ENCODE measurements around the gene IL20RA.
"Not testable (repeated sequence)": the region's sequence is repeated elsewhere in the genome, so short reads cannot be mapped to it uniquely, and the experiment has no call there.

IL20RA gene

GRCh38 chr6:136969433-136969832 lies 75.3 kb downstream of the IL20RA start:
- DNase-seq: no peak

- DNase-seq: no peak
Observed at GRCh38 chr6:136968837-136969236, 75.9 kb downstream of the IL20RA start.

DNA sequence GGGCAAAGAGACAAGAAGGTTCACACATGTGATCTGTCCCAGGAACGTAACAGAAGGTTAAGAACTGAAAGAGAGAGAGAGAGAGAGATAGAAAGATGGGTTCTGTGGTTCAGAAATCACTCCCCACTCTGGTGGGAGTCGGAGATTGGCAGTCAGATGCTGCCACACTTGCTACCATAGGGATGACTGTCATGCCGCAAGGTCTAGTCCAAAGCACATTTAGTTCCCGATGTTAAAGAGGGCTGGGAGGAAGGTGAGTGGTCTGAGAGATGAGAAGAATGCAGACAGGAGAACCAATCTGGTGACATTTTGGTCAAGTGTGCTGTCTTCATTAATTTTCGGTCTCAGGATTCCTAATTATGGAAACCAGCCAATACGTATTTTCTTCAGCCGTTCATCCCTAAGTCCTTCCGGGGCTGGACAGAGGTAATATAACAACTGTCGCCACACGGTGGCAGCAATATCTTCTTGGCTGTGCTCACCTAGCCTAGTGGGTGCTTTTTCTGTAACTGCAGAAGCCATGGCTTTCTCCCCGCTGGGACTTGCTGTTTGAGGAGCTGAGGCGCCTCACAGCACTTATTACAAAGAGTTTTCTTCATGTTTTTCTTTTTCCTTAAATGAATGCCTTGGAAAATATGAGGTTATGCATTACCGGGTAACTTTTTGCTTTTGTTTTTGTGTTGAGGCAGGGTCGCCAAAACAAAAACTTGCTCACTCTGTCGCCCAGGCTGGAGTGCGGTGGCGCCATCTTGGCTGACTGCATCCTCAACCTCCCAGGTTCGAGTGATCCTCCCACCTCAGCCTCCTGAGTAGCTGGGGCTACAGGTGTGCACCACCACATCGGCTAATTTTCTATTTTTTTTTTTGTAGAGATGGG lies 76.7 kb downstream of the IL20RA start:
- peak; percentile 69 for DNase-seq

DNA sequence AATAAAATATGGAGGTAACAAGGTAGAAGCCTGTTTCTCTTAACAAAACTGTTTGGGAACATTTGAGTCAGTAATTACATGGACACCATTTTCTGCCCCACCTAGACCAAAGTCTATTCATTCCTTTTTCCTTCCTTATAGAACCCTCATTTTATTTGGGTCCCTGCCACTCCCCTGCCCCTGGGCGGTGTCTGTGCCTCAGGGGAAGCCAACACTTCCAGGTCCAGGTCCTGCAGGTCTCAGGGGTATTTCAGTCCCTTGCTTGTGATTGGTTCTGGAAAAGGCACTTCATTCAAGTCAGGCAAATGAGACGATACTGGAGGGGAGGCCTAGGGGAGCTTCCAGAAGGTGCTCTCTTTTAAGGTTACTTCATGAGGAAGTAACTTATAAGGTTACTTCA lies 80.4 kb downstream of the IL20RA start:
- DNase-seq: no peak

DNA sequence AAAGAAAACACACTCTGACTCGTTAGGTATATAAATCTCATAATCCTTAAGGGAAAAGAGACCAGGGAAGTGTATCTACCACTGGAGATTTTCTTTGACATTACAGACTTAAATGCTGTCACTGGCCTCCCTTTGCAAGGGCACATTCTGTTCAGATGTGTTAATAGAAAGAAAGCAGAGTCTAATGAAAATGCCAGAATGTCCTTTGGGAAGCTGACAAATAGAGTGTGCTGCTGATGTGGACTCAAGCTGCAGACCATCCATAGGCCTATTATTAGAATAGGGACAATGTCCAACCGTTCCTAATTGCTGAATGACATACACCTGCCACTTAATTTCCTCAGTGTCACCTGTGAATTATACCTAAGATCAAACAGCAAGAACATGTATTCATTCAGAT lies 81.5 kb downstream of the IL20RA start:
- no peak for DNase-seq

GRCh38 chr6:136962661-136963060 lies 82.1 kb downstream of the IL20RA start:
- DNase-seq: peak; percentile 72

GRCh38 chr6:136961848-136962247 lies 82.9 kb downstream of the IL20RA start:
- DNase-seq: no peak

DNA sequence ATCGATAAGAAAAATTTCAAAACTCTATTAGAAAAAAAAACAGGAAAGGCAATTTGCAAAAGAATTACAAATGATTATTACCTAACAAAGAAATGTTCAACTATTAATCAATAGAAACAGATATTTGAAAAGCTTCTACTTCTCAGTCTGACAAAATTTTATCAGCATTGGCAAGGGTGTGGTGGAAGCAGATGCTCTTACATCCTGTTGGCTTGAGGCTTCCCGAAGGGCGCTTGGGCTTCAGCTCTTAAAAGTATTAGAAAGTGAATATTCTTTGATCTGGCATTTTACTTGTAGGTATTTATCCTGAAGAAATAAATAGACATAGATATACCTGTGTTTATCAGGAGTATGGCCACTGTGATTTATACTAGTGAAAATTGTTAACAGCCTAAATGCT lies 84.0 kb downstream of the IL20RA start:
- no peak for DNase-seq

GRCh38 chr6:136959935-136960334 lies 84.8 kb downstream of the IL20RA start:
- not testable (repeated sequence) for DNase-seq

DNA sequence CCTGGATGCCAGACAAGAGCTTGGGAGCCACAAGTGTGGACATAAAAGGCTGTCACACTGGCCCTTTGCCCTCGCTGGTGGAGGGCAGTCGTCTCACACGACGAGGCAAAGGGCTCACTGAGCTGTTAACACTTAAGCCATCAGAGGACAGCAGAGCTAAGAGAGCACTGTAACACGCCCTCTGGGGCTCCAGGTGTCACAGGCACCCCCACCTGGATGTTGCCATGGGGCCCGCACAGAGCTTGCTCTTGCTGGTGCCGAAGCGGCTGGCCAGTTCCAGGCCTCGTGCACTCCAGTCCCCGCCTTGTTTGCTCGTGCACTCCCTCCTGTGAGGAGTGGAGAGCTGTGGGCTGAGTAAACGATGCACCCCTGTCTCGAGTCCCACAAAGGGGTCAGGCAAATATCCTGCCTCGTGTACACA lies 85.3 kb downstream of the IL20RA start:
- DNase-seq: no peak

DNA sequence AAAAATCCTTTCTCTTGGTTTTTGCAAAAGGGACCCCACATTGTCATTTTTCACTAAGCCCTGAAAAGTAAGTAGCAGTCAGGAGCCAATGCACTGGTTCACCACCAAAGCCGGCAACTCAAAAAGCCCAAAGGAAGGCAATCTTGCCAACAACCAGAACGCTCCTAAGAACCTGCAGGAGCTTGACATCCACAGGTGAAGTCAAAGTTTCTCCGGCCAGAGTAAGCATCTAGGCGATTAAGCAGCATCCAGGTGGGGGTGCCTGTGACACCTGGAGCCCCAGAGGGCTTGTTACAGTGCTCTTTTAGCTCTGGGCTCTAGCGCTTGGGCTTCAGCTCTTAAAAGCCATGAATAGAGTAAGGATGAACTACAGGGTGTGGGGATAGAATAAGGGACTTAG lies 86.6 kb downstream of the IL20RA start:
- DNase-seq: no peak

DNA sequence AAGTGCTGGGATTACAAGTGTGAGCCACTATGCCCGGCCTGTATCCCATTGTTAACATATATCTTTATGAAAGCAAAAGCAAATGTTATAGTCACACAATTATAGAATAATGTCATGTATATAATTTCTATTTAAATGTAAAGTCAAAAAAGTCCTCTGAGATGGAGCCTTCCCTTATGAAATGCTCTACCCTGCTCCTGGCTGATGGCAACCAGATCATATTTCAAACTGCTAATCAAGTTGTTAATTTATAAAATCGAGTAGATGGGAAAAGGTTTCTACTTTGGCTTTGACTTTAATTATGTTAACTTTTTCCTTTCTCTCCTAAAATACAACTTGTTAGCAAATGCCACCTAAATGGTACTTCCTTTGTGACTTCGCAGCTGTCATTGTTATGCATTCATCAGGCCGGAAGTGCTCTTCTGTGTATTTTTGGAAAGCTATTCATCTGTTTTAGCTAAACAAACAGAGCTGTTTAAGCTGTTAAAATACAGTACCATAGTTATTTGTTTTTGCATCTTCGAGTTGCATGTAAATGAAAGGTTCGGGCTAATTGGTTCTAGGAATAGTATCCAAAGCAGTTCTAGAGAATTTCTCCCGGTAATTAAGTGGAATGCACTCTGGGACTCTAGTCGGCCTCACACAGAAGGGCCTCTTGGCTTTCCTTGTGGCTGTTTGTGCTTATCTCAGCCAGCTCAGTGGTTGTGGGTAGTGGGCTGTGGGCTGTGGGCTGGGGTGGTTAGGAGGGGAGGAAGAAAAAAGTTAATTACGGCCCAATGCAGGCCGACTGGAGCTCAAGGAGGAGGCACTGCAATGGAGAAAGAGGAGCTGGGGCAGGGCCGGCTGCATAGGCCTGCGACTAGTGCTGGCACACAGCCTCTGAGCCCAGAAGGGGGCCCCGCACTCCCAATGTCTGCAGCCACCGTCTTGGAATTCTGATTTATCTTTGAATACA lies 87.9 kb downstream of the IL20RA start:
- no peak for DNase-seq

DNA sequence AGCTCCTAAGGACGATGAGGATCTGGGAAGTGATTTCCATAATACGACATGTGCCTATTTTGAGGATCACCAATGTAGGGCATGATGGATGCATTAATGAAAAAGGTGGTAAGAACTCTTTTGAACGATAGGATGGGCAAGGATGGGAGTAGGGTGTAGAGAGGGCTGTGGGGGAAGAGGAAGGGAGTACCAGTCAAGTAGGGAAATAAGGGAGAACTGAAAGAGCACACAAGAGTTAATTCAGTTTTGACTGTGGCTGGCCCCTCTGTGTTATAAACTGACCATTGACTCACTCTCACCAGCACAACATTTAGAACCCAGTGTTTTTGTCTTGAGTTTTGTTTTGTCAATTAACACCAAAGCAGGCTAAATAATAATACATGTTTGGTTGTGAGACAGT lies 89.6 kb downstream of the IL20RA start:
- DNase-seq: no peak

GRCh38 chr6:136952714-136953260 lies 92.0 kb downstream of the IL20RA start:
- DNase-seq: no peak

GRCh38 chr6:136950436-136951126 lies 94.2 kb downstream of the IL20RA start:
- no peak for DNase-seq

Data from NCI-H446 treated with DMSO at 0.1 percent for 48 hours (cell line).